Activated naive CD8-positive, alpha-beta T cell (primary cell): ENCODE results near the gene TEKTIP1.

Experiments used
- H3K27ac Mint-ChIP-seq: one replicate; pipeline ENCODE4 v1.8.0; 2021; ENCODE audit warnings: mixed read lengths
- H3K27me3 Mint-ChIP-seq: one replicate; pipeline ENCODE4 v1.8.0; 2021; ENCODE audit warnings: mixed read lengths
- H3K36me3 Mint-ChIP-seq: one replicate; pipeline ENCODE4 v1.8.0; 2021; ENCODE audit warnings: mixed read lengths
- H3K4me1 Mint-ChIP-seq: one replicate; pipeline ENCODE4 v1.8.0; 2021; ENCODE audit warnings: low read depth, mixed read lengths
- H3K4me3 Mint-ChIP-seq: one replicate; pipeline ENCODE4 v1.8.0; 2021; ENCODE audit warnings: mild to moderate bottlenecking, mixed read lengths
- H3K9me3 Mint-ChIP-seq: one replicate; pipeline ENCODE4 v1.8.0; 2021; ENCODE audit warnings: low read depth, mixed read lengths

The TEKTIP1 gene

GRCh38 chr19:3538965-3539755 is at the start of gene TEKTIP1:
TSS of gene TEKTIP1 (plus strand) at chr19:3539174. CDS start at chr19:3539178, 4 bp downstream.
- no peaks in the 10 kb centered on the region for H3K27me3 Mint-ChIP-seq
- H3K4me3 Mint-ChIP-seq = no peak within 1 kb of the TSS
- peaks cover 3% of the 10 kb centered on the region for H3K36me3 Mint-ChIP-seq
- H3K9me3 Mint-ChIP-seq = no peaks in the 10 kb centered on the region
- no peaks in the 10 kb centered on the region for H3K4me1 Mint-ChIP-seq
- H3K27ac Mint-ChIP-seq = no peak within 1 kb of the TSS

- Mint-ChIP-seq H3K4me1 (peaks cover 3% of the 10 kb centered on the region), H3K27ac (no peak overlapping the region), H3K4me3 (no peak overlapping the region), H3K27me3 (no peaks in the 10 kb centered on the region), H3K36me3 (no peaks in the 10 kb centered on the region), H3K9me3 (no peaks in the 10 kb centered on the region)
Measured at GRCh38 chr19:3491396-3492119, 47.4 kb upstream of the TEKTIP1 start.

- Mint-ChIP-seq H3K27me3 (no peaks in the 10 kb centered on the region), H3K4me1 (peaks cover 3% of the 10 kb centered on the region), H3K9me3 (no peaks in the 10 kb centered on the region), H3K36me3 (no peaks in the 10 kb centered on the region), H3K27ac (no peak overlapping the region), H3K4me3 (no peak overlapping the region)
Measured at GRCh38 chr19:3492131-3492839, 46.7 kb upstream of the TEKTIP1 start.

DNA sequence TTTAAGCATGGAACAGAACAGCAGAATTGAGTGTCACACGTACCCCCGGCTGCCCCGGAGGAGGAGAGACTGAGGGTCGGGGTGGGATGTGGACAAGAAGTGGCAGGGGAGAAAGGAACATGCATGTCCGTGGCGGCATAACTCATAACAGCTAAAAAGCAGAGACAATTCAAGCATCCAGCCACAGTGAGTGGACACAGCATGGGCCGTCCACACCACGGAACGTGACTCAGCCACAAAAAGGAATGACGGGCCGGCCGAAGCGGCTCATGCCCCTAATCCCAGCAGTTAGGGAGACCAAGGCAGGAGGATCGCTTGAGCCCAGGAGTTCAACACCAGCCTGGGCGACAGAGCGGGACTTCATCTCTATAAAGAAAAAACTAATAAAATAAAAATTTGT is 46.1 kb upstream of the TEKTIP1 start:
- Mint-ChIP-seq H3K27me3 (no peaks in the 10 kb centered on the region), H3K4me3 (no peak overlapping the region), H3K36me3 (peaks cover under 1% of the 10 kb centered on the region), H3K9me3 (no peaks in the 10 kb centered on the region), H3K4me1 (peaks cover 4% of the 10 kb centered on the region), H3K27ac (no peak overlapping the region)

DNA sequence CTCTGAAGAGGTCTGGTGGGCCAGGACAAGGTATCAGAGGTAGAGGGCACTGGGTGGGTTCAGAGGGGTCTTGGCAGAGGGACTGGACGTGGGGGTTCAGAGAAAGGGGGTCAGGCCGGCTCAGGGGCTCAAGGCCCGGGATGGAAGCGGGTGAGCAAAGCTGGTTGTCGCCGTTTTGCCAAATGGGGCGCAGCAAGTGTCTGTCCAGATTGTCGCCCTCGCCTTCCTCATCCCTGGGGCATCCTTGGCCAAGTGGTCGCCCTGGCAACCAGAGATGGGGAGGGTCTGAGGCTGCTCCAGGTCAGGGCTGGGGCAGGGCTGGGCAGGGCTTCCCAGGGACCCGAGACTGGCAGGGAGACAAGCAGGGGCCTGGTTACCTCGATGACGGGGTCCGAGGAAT is 45.3 kb upstream of the TEKTIP1 start:
- no peaks in the 10 kb centered on the region for H3K9me3 Mint-ChIP-seq
- H3K36me3 Mint-ChIP-seq = peaks cover 3% of the 10 kb centered on the region
- H3K4me1 Mint-ChIP-seq = peaks cover 9% of the 10 kb centered on the region
- H3K27ac Mint-ChIP-seq = no peak overlapping the region
- H3K27me3 Mint-ChIP-seq = no peaks in the 10 kb centered on the region
- H3K4me3 Mint-ChIP-seq = no peak overlapping the region

GRCh38 chr19:3494051-3494450 is 44.9 kb upstream of the TEKTIP1 start:
- H3K4me1 Mint-ChIP-seq = peaks cover 13% of the 10 kb centered on the region
- H3K27me3 Mint-ChIP-seq = no peaks in the 10 kb centered on the region
- peaks cover 4% of the 10 kb centered on the region for H3K36me3 Mint-ChIP-seq
- no peaks in the 10 kb centered on the region for H3K9me3 Mint-ChIP-seq
- H3K4me3 Mint-ChIP-seq = no peak overlapping the region
- no peak overlapping the region for H3K27ac Mint-ChIP-seq

DNA sequence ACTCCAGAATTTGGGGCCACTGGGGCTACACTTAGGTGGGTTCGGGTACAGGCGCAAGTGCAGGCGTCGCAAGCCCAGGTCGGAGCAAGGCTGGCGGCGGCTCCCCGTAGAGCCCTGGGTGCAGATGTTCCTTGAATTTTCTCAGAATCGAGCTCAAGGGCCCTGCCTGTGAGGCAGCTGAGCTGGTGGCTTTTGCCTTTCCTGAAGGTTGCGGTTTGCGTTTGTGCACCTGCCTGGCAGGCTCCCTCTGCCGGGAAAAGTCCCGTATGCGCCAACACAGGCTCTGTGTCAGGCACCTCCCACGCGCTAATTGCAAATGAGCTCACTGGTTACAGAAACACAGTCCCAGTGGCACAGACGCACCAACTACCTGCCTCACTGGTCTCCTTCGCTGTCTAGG is 44.4 kb upstream of the TEKTIP1 start:
- Mint-ChIP-seq H3K4me3 (no peak overlapping the region), H3K27ac (no peak overlapping the region), H3K9me3 (no peaks in the 10 kb centered on the region), H3K4me1 (peaks cover 16% of the 10 kb centered on the region), H3K27me3 (no peaks in the 10 kb centered on the region), H3K36me3 (peaks cover 5% of the 10 kb centered on the region)

GRCh38 chr19:3496392-3497273 is 42.3 kb upstream of the TEKTIP1 start:
- no peaks in the 10 kb centered on the region for H3K9me3 Mint-ChIP-seq
- H3K27me3 Mint-ChIP-seq = no peaks in the 10 kb centered on the region
- peaks cover 5% of the 10 kb centered on the region for H3K36me3 Mint-ChIP-seq
- H3K27ac Mint-ChIP-seq = no peak overlapping the region
- no peak overlapping the region for H3K4me3 Mint-ChIP-seq
- H3K4me1 Mint-ChIP-seq = peaks cover 26% of the 10 kb centered on the region

DNA sequence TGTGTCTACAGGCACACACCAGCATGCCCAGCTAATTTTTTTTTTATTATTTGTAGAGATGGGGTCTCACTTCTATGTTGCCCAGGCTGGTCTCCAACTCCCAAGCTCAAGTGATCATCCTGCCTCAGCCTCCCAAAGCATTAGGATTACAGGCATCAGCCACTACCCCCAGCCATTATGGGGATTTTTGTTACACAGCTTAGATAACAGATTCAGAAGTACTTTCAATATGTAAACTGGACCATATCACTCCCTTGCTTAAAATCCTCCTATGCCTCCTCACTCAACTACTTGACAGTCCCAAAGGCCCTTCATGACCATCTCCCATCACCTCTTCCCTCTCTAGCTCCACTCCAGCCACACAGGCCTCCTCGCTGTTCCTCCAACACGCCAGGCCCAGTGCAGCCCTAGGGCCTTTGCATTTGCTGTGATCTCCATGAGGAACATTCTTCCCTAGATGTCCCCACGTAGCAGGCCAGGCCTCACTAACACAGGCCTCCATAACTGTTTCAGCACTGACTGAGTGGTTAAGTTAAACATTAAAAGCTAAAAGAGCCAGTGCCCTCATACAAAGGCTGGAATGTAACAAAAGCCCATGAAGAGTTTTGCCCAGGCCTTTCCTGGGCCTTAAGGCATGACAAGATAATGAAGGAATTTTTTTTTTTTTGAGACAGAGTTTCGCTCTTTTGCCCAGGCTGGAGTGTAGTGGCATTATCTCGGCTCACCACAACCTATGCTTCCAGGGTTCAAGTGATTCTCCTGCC is 41.0 kb upstream of the TEKTIP1 start:
- no peak overlapping the region for H3K27ac Mint-ChIP-seq

GRCh38 chr19:3499738-3500428 is 39.1 kb upstream of the TEKTIP1 start:
- no peaks in the 10 kb centered on the region for H3K9me3 Mint-ChIP-seq
- H3K4me1 Mint-ChIP-seq = peaks cover 29% of the 10 kb centered on the region
- no peaks in the 10 kb centered on the region for H3K27me3 Mint-ChIP-seq
- peak overlapping the region; percentile 90 for H3K4me3 Mint-ChIP-seq
- peaks cover 5% of the 10 kb centered on the region for H3K36me3 Mint-ChIP-seq
- H3K27ac Mint-ChIP-seq = peak overlapping the region; percentile 97

More for the DNA sequence above, 41.0 kb upstream of the TEKTIP1 start:
- Mint-ChIP-seq H3K36me3 (peaks cover 5% of the 10 kb centered on the region), H3K4me1 (peaks cover 26% of the 10 kb centered on the region), H3K9me3 (no peaks in the 10 kb centered on the region), H3K4me3 (peak overlapping the region; percentile 52), H3K27me3 (no peaks in the 10 kb centered on the region)

GRCh38 chr19:3500429-3501101 is 38.4 kb upstream of the TEKTIP1 start, which contains the start of gene DOHH:
TSS of gene DOHH (minus strand) at chr19:3500674. CDS start at chr19:3496814, 3,860 bp downstream.
- H3K9me3 Mint-ChIP-seq = no peaks in the 10 kb centered on the region
- peak within 1 kb of the TSS; percentile 90 for H3K4me3 Mint-ChIP-seq
- peak within 1 kb of the TSS; percentile 97 for H3K27ac Mint-ChIP-seq
- H3K4me1 Mint-ChIP-seq = peaks cover 31% of the 10 kb centered on the region
- H3K27me3 Mint-ChIP-seq = no peaks in the 10 kb centered on the region
- H3K36me3 Mint-ChIP-seq = peaks cover 5% of the 10 kb centered on the region

DNA sequence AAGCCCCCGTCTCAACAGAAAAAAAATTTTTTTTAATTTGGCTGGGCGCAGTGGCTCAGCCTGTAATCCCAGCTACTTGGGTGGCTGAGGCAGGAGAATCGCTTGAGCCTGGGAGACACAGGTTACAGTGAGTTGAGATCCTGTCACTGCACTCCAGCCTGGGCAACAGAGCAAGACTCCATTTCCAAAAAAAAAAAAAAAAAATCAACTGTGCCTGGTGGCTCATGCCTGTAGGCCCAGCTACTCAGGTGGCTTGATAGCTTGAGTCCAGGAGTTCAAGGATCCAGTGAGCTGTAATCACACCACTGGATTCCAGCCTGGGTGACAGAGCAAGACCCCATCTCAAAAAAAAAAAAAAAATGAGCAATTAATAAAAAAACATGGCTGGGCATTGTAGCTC is 37.2 kb upstream of the TEKTIP1 start:
- H3K9me3 Mint-ChIP-seq = no peaks in the 10 kb centered on the region
- H3K4me3 Mint-ChIP-seq = no peak overlapping the region
- H3K27me3 Mint-ChIP-seq = no peaks in the 10 kb centered on the region
- peaks cover 36% of the 10 kb centered on the region for H3K4me1 Mint-ChIP-seq
- peaks cover 5% of the 10 kb centered on the region for H3K36me3 Mint-ChIP-seq
- H3K27ac Mint-ChIP-seq = no peak overlapping the region

DNA sequence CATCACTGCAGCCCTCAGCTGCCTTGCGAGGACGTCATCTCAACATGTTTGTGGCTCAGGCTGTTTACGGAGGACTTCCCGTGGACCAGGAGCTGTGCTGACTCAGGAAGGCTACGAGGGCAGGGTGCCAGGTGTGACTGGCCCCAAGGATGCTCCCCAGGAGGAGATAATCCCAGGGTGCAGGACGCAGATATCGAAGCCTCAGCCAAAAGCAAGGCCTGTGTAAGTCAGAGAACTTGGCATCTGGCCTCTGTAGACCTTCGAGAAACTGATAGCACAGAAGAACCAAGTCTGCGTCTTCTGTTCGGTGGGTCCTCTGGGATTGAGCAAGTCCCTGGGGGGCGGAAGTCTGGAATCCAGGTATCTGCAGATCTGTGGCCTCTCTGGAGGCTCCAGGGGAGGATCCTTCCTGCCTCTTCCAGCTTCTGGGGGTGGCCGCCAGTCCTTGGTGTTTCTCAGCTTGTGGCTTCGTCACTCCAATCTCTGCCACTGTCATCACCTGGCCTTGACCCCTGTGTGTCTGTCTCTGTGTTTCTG is 35.9 kb upstream of the TEKTIP1 start:
- H3K4me3 Mint-ChIP-seq = no peak overlapping the region
- peaks cover 41% of the 10 kb centered on the region for H3K4me1 Mint-ChIP-seq
- H3K27me3 Mint-ChIP-seq = no peaks in the 10 kb centered on the region
- H3K27ac Mint-ChIP-seq = no peak overlapping the region
- peaks cover 3% of the 10 kb centered on the region for H3K36me3 Mint-ChIP-seq
- H3K9me3 Mint-ChIP-seq = no peaks in the 10 kb centered on the region
